ENCODE data around the gene BTRC.
A peak's percentile ranks its signal among the peaks of the same experiment; 100 is the strongest.
"Not testable (repeated sequence)": the region's sequence is repeated elsewhere in the genome, so short reads cannot be mapped to it uniquely, and the experiment has no call there.

Gene BTRC

DNA sequence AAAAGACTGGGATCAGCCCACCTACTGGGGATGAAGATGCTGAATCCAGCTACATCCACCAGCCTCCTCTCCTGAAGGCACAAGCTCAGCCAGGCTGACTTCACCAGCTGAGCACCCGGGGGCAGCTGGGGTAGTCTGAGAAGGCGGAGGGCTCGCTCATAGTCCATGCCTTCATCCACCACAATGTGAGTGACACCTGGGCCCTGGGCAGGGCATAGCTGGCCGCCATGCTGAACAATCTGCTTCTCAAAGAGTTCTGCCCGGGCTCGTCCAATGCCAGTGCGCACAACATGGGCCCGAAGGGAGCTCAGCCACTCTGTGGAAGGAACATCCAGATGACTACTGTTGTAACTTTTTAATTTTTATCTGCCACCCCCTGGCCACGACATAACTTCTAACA is 231.9 kb downstream of the BTRC start:
- no peak for DNase-seq (ENCODE audit: low read depth in 2 of 2)

DNA sequence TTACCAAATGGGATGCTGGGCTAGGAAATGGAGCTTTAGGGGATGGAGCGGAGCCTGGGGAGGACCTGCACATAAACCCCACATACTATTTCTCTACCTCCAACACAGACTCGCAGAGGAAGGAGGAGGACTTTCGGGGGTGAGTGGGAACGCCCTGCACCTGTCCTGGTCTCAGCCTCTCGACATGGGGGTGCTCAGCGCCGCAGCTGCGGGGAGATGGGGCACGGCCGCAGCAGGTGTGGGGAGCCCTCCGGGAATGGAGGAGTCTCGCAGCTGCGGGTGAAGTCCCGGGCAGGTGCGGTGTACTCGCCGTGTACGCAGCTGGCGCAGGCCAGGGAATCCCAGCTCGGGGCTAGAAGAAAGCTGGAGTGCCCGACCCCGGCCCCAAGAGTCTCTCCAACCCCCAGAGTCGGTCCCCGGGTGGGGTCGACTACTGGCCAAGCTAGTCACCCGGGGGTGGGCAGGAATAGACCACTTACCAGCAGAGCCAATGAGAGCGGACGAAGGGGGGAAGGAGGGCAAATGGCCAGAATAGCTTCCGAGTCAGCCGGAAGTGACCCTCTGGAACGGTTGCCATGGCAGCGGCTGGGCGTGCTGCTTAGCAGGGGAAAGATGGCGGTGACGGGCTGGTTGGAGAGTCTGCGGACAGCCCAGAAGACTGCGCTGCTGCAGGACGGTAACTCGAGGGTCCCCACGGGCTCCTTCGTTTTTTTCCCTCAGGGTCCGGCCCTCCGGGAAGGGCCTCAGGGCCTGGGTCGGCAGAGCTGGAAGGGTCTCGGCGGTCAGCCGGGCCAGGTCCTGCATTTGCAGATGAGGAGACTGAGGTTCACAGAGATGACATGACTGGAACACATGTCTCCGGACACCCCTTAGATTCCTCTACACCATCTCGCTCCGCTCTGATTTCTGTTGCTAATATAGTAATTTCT is 234.0 kb downstream of the BTRC start, which contains the start of the genes DPCD and POLL:
Gene DPCD (plus strand): TSS at position 597 of the 929 bp plus-strand sequence. CDS start 16 bp downstream, at position 613.
Gene POLL (minus strand): TSS at position 533 of the 929 bp plus-strand sequence. CDS start 897 bp downstream, outside the sequence.
- DNase-seq (ENCODE audit: low read depth in 2 of 2), result peak; percentile 86 to 87

DNA sequence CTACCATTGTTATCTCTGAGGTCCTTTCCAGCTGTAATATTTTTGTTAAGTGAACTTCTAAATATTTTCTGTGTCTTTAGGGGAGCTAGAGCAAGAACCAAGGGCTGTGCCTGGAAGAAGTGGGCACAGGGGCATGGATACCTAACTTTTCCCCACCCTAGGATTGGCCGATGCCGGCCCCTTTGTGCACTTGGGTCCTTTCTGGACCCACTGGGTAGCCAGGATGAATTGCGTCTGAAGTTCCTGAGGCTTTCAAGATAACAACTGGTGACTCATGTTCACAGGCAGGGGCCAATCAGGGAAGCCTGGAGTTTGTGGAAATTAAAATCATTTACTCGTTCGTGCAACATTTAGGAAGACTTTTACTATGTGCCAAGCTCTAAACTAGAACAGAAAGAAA is 234.9 kb downstream of the BTRC start:
- DNase-seq (ENCODE audit: low read depth in 2 of 2), result no peak

DNA sequence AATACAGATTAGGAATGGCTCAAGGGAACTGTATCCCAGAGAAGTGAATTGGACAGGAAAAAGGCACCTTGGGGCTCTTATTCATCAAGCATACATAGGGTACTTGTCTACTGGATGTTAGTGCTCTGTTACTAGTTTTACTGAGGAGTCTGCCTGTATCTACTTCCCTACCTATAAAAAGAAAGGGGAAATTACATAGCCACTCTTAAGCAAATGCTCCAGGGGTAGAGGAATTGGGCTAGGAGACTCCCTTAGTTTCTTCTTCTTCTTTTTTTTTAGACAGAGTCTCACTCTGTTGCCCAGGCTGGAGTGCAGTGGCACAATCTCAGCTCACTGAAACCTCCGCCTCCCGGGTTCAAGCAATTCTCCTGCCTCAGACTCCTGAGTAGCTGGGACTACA is 239.4 kb downstream of the BTRC start:
- DNase-seq (ENCODE audit: low read depth in 2 of 2), result not testable (repeated sequence)

DNA sequence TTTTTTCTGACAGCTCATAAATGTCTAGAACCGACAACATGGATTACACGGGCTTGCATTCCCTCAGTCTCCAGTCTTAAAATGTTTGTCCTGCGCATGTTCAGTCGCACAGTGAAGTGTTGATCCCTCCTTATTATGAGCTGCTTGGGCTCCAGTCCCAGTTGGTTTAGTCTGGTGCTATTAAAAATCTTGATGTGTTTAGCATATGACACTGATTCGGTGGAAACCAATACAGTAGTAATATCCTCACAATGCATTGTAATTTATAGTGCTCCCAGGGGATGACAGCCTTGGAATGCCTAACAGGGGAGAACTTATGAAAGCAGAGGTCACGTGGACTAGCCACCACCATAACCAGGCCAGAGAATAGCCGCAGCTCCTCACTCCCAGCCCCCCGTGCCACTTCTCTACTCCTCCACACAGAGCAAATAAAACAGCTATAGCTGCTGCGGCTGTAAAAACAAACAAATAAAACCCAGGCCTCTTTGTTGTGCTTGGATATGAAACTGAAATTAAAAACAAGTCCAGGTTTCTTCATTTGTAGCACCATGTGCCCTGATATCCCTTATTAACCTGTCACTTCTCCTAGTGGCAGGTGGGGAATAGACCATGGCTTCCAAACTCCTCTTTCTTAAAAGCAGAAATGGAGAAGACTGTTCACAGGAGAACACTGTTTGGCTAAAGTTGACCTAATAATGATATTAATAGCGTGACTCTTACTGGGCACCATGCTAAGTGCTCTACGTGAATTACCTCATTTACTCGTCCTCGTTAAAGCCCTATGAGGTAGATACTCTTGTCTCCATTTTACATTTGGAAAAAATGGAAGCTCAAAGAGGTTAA is 241.8 kb downstream of the BTRC start:
- DNase-seq (ENCODE audit: low read depth in 2 of 2), result peak; percentile 24 to 28

DNA sequence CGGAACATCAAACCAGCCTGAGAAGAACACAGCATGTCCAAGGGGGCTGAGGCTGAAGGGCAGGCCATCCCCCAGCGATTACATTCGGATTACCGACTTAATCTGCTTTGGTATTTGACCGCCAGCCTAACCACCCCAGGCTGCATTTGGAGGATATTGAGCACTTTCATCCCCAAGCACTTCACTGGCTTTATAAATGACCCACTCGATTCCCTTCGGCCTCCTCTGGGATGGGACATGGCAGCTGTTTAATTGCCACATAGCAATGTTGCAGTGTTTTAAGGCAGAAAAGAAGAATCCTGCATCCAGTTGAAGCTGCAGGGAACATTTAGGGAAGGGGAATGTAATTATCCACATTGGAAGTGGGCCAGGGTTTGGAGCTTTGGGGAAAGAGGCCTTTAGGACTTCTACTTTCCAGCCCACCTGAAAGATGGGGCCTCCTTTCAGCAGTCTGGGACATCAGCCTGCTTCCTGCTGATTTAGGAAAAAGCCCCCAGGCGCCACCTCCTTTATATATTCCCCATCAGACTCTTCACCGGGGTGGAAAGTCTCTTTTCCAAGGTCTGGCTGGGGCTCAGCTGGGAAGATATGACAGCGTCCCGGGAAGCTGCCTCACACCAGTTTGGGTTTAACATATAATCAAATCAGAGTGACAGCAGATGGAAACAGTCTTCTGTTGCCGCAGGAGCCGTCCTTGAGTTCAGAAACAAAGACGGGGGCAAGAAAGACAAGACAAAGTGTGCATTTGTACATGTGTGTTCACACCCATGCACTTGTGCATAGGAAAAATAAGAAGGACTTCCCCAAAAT is 243.3 kb downstream of the BTRC start:
- no peak for DNase-seq (ENCODE audit: low read depth in 2 of 2)

DNA sequence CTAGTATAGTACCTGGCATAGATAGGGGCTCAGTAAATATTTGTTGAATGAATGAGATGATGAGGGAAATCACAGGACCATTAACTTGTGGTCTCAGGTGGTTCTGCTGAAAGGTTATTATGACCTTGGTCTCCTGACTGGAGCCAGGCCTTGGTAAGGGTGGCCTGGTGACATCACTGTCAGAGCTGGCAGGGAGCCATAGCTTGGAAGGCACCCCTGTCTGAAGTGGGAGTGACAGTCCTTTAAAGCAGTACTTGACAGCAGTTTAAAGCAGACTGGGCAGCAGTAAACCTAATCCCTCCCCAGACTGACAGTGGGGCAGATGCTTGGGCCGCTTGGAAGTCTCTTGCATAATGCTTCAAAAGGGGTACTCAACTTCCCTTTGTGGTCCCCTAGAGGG is 247.6 kb downstream of the BTRC start:
- DNase-seq (ENCODE audit: low read depth in 2 of 2), result no peak

DNA sequence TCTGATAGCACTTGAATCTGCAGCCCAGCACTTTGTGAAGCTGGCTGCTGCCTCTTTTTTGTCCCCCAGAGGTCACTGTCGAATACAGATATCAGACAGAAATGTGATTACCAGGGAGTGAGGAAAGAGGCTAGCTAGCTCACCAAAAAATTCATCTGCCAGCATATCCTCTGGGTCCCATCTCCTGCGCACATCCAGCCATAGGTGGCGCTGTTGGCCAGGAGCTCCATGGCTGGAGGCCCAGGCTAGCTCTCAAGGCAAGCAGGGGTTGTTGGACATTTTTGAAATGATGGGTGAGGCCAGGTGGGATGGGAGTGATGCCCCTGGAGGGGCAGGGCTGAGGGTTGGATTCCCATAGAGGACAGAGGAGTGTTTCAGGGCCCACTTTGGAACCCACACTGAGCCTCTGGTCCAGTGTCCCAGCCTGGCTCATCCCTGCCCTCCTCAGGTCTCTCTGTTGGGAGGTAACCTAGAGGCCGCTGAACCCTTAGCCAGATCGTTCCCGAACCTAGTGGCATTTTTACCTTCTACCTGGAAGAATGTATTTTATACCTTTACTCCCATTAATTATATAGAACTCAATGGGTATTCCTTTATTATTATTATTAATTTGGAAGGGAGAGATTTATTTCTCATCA is 248.9 kb downstream of the BTRC start:
- peak; percentile 28 to 34 for DNase-seq (ENCODE audit: low read depth in 2 of 2)
